Natural killer cell (primary cell): Measurements from ENCODE around the gene TELO2. TPM values are rescaled to one million over a fixed set of nuclear protein-coding genes. Genes with fewer than 3 reads are reported as not detected.

Experiments
- ATAC-seq, 3 donors: fragments of 150-1000 bp in 2 of 3; fragments of 200-7000 bp in 1 of 3; cut with Tn5 transposase; 1 replicate in 1 of 3; 2 replicates in 2 of 3; pipeline ENCODE4 v1.10.0; 2021; ENCODE audit warnings: mild to moderate bottlenecking in 2 of 3, moderate library complexity in 2 of 3
- DNase-seq, 2 donors: peaks; one replicate each; pipeline versions ENCODE4 v3.0.0 to v3.0.0-alpha.2; 2013 to 2021; ENCODE audit warnings: mixed read lengths in 1 of 2
- H3K27ac ChIP-seq: one replicate; pipeline ENCODE4 v1.5.1; 2013; ENCODE audit warnings: mild to moderate bottlenecking, low read length
- H3K27me3 ChIP-seq: one replicate; pipeline ENCODE4 v1.6.1; 2013; ENCODE audit warnings: low read length; ENCODE audit not compliant: control insufficient read depth, insufficient read depth
- H3K36me3 ChIP-seq: one replicate; pipeline ENCODE4 v1.6.1; 2013; ENCODE audit warnings: low read length; ENCODE audit not compliant: control insufficient read depth, insufficient read depth
- H3K4me1 ChIP-seq: one replicate; pipeline ENCODE4 v1.6.1; 2013; ENCODE audit warnings: low read length; ENCODE audit not compliant: control insufficient read depth, insufficient read depth
- H3K4me3 ChIP-seq: one replicate; pipeline ENCODE4 v1.5.1; 2013; ENCODE audit warnings: low read length
- H3K9me3 ChIP-seq: one replicate; pipeline ENCODE4 v1.6.1; 2013; ENCODE audit warnings: low read length; ENCODE audit not compliant: control insufficient read depth, insufficient read depth
- H3K27ac Mint-ChIP-seq, 2 donors: one replicate each; pipeline ENCODE4 v1.8.0; 2022; ENCODE audit warnings: mild to moderate bottlenecking in 2 of 2, mixed read lengths in 2 of 2, moderate library complexity in 1 of 2
- H3K27me3 Mint-ChIP-seq, 2 donors: one replicate each; pipeline ENCODE4 v1.8.0; 2022; ENCODE audit warnings: low read depth in 2 of 2, mixed read lengths in 2 of 2
- H3K36me3 Mint-ChIP-seq: one replicate; pipeline ENCODE4 v1.8.0; 2022; ENCODE audit warnings: mixed read lengths
- H3K4me1 Mint-ChIP-seq, 2 donors: one replicate each; pipeline ENCODE4 v1.8.0; 2022; ENCODE audit warnings: mixed read lengths in 2 of 2
- H3K4me3 Mint-ChIP-seq: one replicate; pipeline ENCODE4 v1.8.0; 2022; ENCODE audit warnings: mild to moderate bottlenecking, moderate library complexity, mixed read lengths
- H3K9me3 Mint-ChIP-seq, 2 donors: one replicate each; pipeline ENCODE4 v1.8.0; 2022; ENCODE audit warnings: mixed read lengths in 2 of 2
- CTCF ChIP-seq: fragments of 200-600 bp; IDR thresholded peaks from one replicate; pipeline ENCODE4 v1.8.0; 2022; ENCODE audit warnings: antibody characterized with exemption
- WGBS: methylation state at CpG from one replicate; pipeline ENCODE4 v1.1.7; 2013; ENCODE audit warnings: missing lambda C conversion rate; ENCODE audit not compliant: insufficient coverage; 5-methylcytosine and 5-hydroxymethylcytosine counted together
- intact Hi-C: fragments of 100-400 bp; cut with micrococcal nuclease; formaldehyde crosslinking; loops from one replicate; pipeline ENCODE4 v1.14.2; 2022
- total RNA-seq, 4 donors: library from RNA; stranded (reverse); fragments of 120-200 nt in 1 of 4; gene quantifications; one replicate each; pipeline versions ENCODE4 v1.2.3 to v1.2.4, GENCODE V29; 2013 to 2022

The TELO2 gene
- total RNA-seq, 3 donors from 2014 or later (not counting 1 experiment from before 2014, with no cell fraction given) = 45.5 to 50.0 (median 46.5) TPM

- Mint-ChIP-seq H3K9me3 (no peaks in the 10 kb centered on the region), H3K27ac (peak overlapping the region; percentile 75 to 85), H3K27me3 (no peaks in the 10 kb centered on the region), H3K36me3 (no peaks in the 10 kb centered on the region), H3K4me3 (peak overlapping the region; percentile 93), H3K4me1 (peaks cover 34 to 38% of the 10 kb centered on the region in 2 donors)
- no peaks in the 10 kb centered on the region for H3K9me3 ChIP-seq
- peaks cover 69% of the 10 kb centered on the region for H3K4me1 ChIP-seq
- ATAC-seq (peak in 2 of 3 donors; percentile 28 to 37), DNase-seq (peak in 1 of 2 donors; percentile 29)
- intact Hi-C loops = no loop called here
- no peak for TF ChIP-seq CTCF
- H3K27me3 ChIP-seq = no peaks in the 10 kb centered on the region
- 6% methylated on average over 57 of the region's 57 CpGs for WGBS
- H3K4me3 ChIP-seq = peak overlapping the region; percentile 64
- peak overlapping the region; percentile 76 for H3K27ac ChIP-seq
- H3K36me3 ChIP-seq = peaks cover 5% of the 10 kb centered on the region
Observed at GRCh38 chr16:1534021-1535020, 41.2 kb downstream of the TELO2 start.

- DNase-seq = peak in 1 of 2 donors; percentile 59
Observed at GRCh38 chr16:1535391-1536291, 42.5 kb downstream of the TELO2 start.

GRCh38 chr16:1536601-1537000 lies 43.4 kb downstream of the TELO2 start:
- H3K4me1 ChIP-seq = peaks cover 70% of the 10 kb centered on the region
- no peaks in the 10 kb centered on the region for H3K27me3 Mint-ChIP-seq
- no peak overlapping the region for H3K27ac ChIP-seq

More at GRCh38 chr16:1535391-1536291, 42.5 kb downstream of the TELO2 start:
- Mint-ChIP-seq H3K36me3 (no peaks in the 10 kb centered on the region), H3K4me1 (peaks cover 37 to 38% of the 10 kb centered on the region in 2 donors), H3K4me3 (peak overlapping the region; percentile 93), H3K9me3 (no peaks in the 10 kb centered on the region), H3K27me3 (no peaks in the 10 kb centered on the region), H3K27ac (peak overlapping the region; percentile 75 to 85)
- Histone ChIP-seq H3K9me3 (no peaks in the 10 kb centered on the region), H3K27ac (peak overlapping the region; percentile 24), H3K4me1 (peaks cover 70% of the 10 kb centered on the region), H3K27me3 (no peaks in the 10 kb centered on the region), H3K4me3 (peak overlapping the region; percentile 64), H3K36me3 (peaks cover 6% of the 10 kb centered on the region)
- intact Hi-C loops = no loop called here
- WGBS = 55% methylated on average over 39 of the region's 39 CpGs
- TF ChIP-seq CTCF = no peak
- no peak for ATAC-seq

More at GRCh38 chr16:1536601-1537000, 43.4 kb downstream of the TELO2 start:
- intact Hi-C loops = no loop called here
- Mint-ChIP-seq H3K36me3 (no peaks in the 10 kb centered on the region), H3K9me3 (no peaks in the 10 kb centered on the region), H3K27ac (peak overlapping the region; percentile 19 to 78), H3K4me1 (peaks cover 38% of the 10 kb centered on the region in 2 donors), H3K4me3 (peak overlapping the region; percentile 76)
- DNase-seq (no peak), ATAC-seq (no peak)
- H3K27me3 ChIP-seq = no peaks in the 10 kb centered on the region
- WGBS = 82% methylated on average over 13 of the region's 13 CpGs
- no peak for TF ChIP-seq CTCF
- no peak overlapping the region for H3K4me3 ChIP-seq
- peaks cover 6% of the 10 kb centered on the region for H3K36me3 ChIP-seq
- H3K9me3 ChIP-seq = no peaks in the 10 kb centered on the region
